Fibroblast of lung (primary cell): ENCODE results near the gene CARS2. TPM values are rescaled to one million over a fixed set of nuclear protein-coding genes. Genes with fewer than 3 reads are reported as not detected.
A peak's percentile ranks its signal among the peaks of the same experiment; 100 is the strongest.

ENCODE experiments used
- DNase-seq, 2 donors: peaks; one replicate each; pipeline versions ENCODE4 v3.0.0 to v3.0.0-alpha.2; 2010; ENCODE audit warnings: low read depth in 2 of 2
- H2AFZ ChIP-seq: 2 replicates; pipeline ENCODE4 v1.5.1; 2012; ENCODE audit warnings: low read length, control low read depth, inconsistent platforms
- H3K27ac ChIP-seq: 2 replicates; pipeline ENCODE4 v1.5.1; 2011; ENCODE audit warnings: low read length, control low read depth; ENCODE audit not compliant: insufficient read depth
- H3K27me3 ChIP-seq: 2 replicates; pipeline ENCODE4 v1.5.1; 2011; ENCODE audit warnings: mild to moderate bottlenecking, low read length; ENCODE audit not compliant: control insufficient read depth, insufficient read depth
- H3K36me3 ChIP-seq: 2 replicates; pipeline ENCODE4 v1.5.1; 2011; ENCODE audit warnings: low read length; ENCODE audit not compliant: control insufficient read depth, insufficient read depth
- H3K4me1 ChIP-seq: 2 replicates; pipeline ENCODE4 v1.5.1; 2011; ENCODE audit warnings: low read length; ENCODE audit not compliant: control insufficient read depth, insufficient read depth; ENCODE audit errors: extremely low read depth
- H3K4me2 ChIP-seq: 2 replicates; pipeline ENCODE4 v1.5.1; 2011; ENCODE audit warnings: low read length, control low read depth; ENCODE audit not compliant: insufficient read depth; ENCODE audit errors: extremely low read depth
- H3K4me3 ChIP-seq, 4 experiments: fragments of 200-600 bp in 1 of 4; sonication (generic) in 1 of 4; replicated peaks in 1 of 4; 2 replicates each; pipeline ENCODE4 v1.5.1; 2011 to 2016; ENCODE audit warnings: low read length in 4 of 4, low read depth in 3 of 4, mild to moderate bottlenecking in 3 of 4, control low read depth in 2 of 4, inconsistent platforms in 1 of 4, mixed read lengths in 1 of 4; ENCODE audit not compliant: insufficient read depth in 1 of 4; ENCODE audit errors: control extremely low read depth in 1 of 4
- H3K79me2 ChIP-seq: 2 replicates; pipeline ENCODE4 v1.5.1; 2012; ENCODE audit warnings: mild to moderate bottlenecking, low read length, inconsistent platforms; ENCODE audit not compliant: control insufficient read depth, insufficient read depth
- H3K9ac ChIP-seq: 2 replicates; pipeline ENCODE4 v1.5.1; 2011; ENCODE audit warnings: mild to moderate bottlenecking, low read length, control low read depth; ENCODE audit not compliant: insufficient read depth
- H3K9me3 ChIP-seq: 2 replicates; pipeline ENCODE4 v1.5.1; 2012; ENCODE audit warnings: low read depth, low read length; ENCODE audit not compliant: control insufficient read depth, insufficient read depth
- H4K20me1 ChIP-seq: 2 replicates; pipeline ENCODE4 v1.5.1; 2011; ENCODE audit warnings: low read length; ENCODE audit not compliant: control insufficient read depth, insufficient read depth; ENCODE audit errors: extremely low read depth
- CTCF ChIP-seq, 2 donors: IDR thresholded peaks in 1 of 2; conservative IDR thresholded peaks in 1 of 2; 1 replicate in 1 of 2; 2 replicates in 1 of 2; pipeline ENCODE4 v1.5.1; 2011 to 2012; ENCODE audit warnings: low read length in 2 of 2, control low read depth in 1 of 2, inconsistent platforms in 1 of 2, low read depth in 1 of 2, mild to moderate bottlenecking in 1 of 2
- EZH2 ChIP-seq: IDR thresholded peaks from 2 replicates; pipeline ENCODE4 v1.5.1; 2012; ENCODE audit warnings: low read length, control low read depth, mild to moderate bottlenecking; ENCODE audit errors: missing control alignments
- polyA plus RNA-seq, 2 donors: library from polyadenylated mRNA; depleted of rRNA in 1 of 2; stranded (reverse) in 1 of 2; unstranded in 1 of 2; fragments of >200 nt; gene quantifications; 2 replicates each; pipeline ENCODE4 v1.2.1, GENCODE V29; 2011 to 2012; ENCODE audit warnings: missing spikeins in 1 of 2
- total RNA-seq: library from RNA; depleted of rRNA; stranded (reverse); fragments of >200 nt; gene quantifications from 2 replicates; pipeline ENCODE4 v1.2.1, GENCODE V29; 2014

Gene CARS2
- total and polyA plus RNA-seq, 2 donors (not counting 1 experiment from before 2014, with no cell fraction given), result 64.7 to 127 TPM

DNA sequence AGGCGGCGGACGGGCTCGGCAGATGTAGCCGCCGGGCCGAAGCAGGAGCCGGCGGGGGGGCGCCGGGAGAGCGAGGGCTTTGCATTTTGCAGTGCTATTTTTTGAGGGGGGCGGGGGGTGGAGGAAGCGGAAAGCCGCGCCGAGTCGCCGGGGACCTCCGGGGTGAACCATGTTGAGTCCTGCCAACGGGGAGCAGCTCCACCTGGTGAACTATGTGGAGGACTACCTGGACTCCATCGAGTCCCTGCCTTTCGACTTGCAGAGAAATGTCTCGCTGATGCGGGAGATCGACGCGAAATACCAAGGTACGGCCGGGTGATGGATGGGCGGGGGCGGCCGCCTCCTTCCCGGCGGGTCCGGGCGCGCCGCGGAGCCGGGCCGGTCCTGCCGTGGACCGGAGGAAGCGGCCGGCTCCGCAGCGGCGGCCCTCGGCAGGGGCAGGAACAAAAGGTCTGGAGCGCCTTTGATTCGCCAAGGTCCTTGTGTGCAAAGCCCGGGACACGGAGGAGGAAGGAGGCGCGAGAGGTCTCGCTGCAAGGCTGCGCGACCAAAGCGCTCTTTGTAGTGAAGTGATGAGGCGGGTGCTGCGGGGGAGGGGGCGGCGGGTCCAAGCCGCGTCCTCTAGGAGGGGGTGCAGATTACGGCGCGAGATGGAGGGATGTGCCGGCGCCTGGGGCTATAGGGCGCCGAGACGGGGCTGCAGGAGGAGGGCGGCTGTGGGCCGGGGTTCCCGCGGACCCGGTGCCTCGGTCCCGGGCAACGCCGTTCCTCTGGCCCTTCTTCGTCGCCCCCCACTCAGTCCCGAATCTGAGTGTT, 8.3 kb upstream of the CARS2 start:
- Histone ChIP-seq H3K36me3 (peaks cover 1% of the 10 kb centered on the region), H3K4me3 (peak overlapping the region; percentile 40 to 94 (median 83)), H3K9ac (peak overlapping the region; percentile 79), H4K20me1 (no peaks in the 10 kb centered on the region), H2AFZ (peak overlapping the region; percentile 58), H3K4me2 (peak overlapping the region; percentile 40), H3K27me3 (no peaks in the 10 kb centered on the region), H3K27ac (peak overlapping the region; percentile 78), H3K9me3 (no peaks in the 10 kb centered on the region), H3K79me2 (peaks cover 41% of the 10 kb centered on the region), H3K4me1 (peaks cover 3% of the 10 kb centered on the region)
- peak; percentile 25 to 52 for DNase-seq
- TF ChIP-seq CTCF (conservative IDR thresholded peaks at IDR 0.05 in 1 of 2, IDR thresholded peaks at IDR 0.05 in 1 of 2; ENCODE audit: low read depth in 1 of 2, low read length in 2 of 2), result no peak

GRCh38 chr13:110713642-110713952, 7.7 kb upstream of the CARS2 start, which contains the start of gene ING1:
Gene ING1, plus strand, starts transcription at chr13:110713700. Its CDS starts 450 bp downstream, at chr13:110714150.
- TF ChIP-seq CTCF (conservative IDR thresholded peaks at IDR 0.05 in 1 of 2, IDR thresholded peaks at IDR 0.05 in 1 of 2; ENCODE audit: low read depth in 1 of 2, low read length in 2 of 2), result no peak
- TF ChIP-seq EZH2, result no peak
- Histone ChIP-seq H3K79me2 (peaks cover 35% of the 10 kb centered on the region), H4K20me1 (no peaks in the 10 kb centered on the region)

DNA sequence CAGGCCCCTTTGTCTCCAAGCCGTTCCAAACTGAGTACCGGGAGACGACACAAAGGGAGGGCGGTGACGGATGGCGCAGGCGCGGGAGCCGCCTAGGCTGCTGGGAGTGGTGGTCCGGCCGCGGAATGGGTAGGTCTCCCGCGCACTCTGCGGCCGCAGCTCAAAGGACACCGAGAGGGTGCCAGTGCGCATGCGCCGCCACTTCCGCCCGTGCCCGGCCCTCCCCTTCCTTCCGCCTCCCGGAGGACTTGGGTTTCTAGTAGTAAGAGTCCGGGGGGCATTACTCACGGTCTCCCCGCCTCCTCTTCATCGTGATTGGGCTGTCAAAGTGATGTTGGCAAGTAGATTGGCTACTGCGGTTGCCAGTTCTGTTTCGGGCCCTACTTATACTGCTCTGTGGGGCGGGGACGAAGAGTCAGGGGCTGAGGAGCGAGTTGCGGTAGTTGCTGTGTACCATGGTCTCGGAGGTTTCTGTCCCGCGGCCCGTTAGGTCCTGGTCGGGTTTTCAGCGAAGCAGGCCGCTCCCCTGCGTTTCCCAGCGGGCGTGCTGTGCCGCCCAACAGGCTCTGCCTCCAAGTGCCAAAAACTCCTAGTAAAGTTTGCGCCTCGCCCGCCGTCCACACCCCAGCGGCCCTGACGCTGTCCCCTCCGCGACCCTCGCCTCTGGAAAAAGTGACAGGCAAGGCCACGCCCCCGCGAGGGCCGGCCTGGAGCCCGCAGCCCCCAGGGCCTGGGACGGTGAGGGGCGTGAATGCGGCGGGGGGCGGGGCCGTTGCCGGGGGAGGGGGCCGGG, 7.1 kb upstream of the CARS2 start:
- Histone ChIP-seq H3K9me3 (no peaks in the 10 kb centered on the region), H4K20me1 (no peaks in the 10 kb centered on the region), H2AFZ (peak overlapping the region; percentile 71), H3K27me3 (no peaks in the 10 kb centered on the region), H3K4me2 (peak overlapping the region; percentile 99), H3K79me2 (peaks cover 31% of the 10 kb centered on the region), H3K4me3 (peak overlapping the region; percentile 61 to 96 (median 91)), H3K4me1 (peaks cover 3% of the 10 kb centered on the region), H3K9ac (peak overlapping the region; percentile 100), H3K27ac (peak overlapping the region; percentile 100), H3K36me3 (no peaks in the 10 kb centered on the region)
- TF ChIP-seq CTCF (conservative IDR thresholded peaks at IDR 0.05 in 1 of 2, IDR thresholded peaks at IDR 0.05 in 1 of 2; ENCODE audit: low read depth in 1 of 2, low read length in 2 of 2) (no peak), EZH2 (no peak)
- peak; percentile 99 to 100 for DNase-seq

More at GRCh38 chr13:110713642-110713952, 7.7 kb upstream of the CARS2 start, which contains the start of gene ING1:
- Histone ChIP-seq H3K4me3 (peak within 1 kb of the TSS; percentile 88 to 96 (median 91)), H2AFZ (peak within 1 kb of the TSS; percentile 71), H3K36me3 (no peaks in the 10 kb centered on the region), H3K27ac (peak within 1 kb of the TSS; percentile 100), H3K4me1 (peaks cover 3% of the 10 kb centered on the region), H3K9ac (peak within 1 kb of the TSS; percentile 100), H3K27me3 (no peaks in the 10 kb centered on the region), H3K4me2 (peak within 1 kb of the TSS; percentile 99), H3K9me3 (no peaks in the 10 kb centered on the region)
- no peak for DNase-seq
